Heart left ventricle (tissue), 13 donors: ENCODE results near the gene NIPAL3.

Source experiments
- CTCF ChIP-seq, 12 donors: fragments of 200-600 bp; sonication (generic) in 4 of 12; IDR thresholded peaks; one replicate each; pipeline versions ENCODE4 v1.5.0 to v1.8.0; 2018 to 2022; ENCODE audit warnings: antibody characterized with exemption in 12 of 12, mild to moderate bottlenecking in 5 of 12
- POLR2A ChIP-seq, 2 donors: fragments of 450-650 bp; IDR thresholded peaks; one replicate each; pipeline ENCODE4 v1.6.1; 2017; ENCODE audit warnings: antibody characterized with exemption in 2 of 2, mild to moderate bottlenecking in 2 of 2, moderate library complexity in 2 of 2
- donor health status: ischemic (EF 13 %, LVEDD 7.1; RV severe dilation, severe dysfunction).
- donor health status: DM: no; HTN: yes; CAD: no.
- donor health status: DM: no; HTN: no; CAD: no.
- donor health status: ischemic (EF 25% LVEDD 6.9; RV normal size, moderate dysfunction).
- donor health status: ischemic (EF 25% LVEDD 5.7; RV mildly dilated, moderate dysfunction).
- donor health status: ischemic (EF 35%, LVEDD 5.7; RV mildly dilated, moderate dysfunction).
- donor health status: nonischemic (EF 11% LVEDD 7.7; RV severe dilation, severe dysfunction).
- donor health status: DM: yes; HTN: yes; CAD: no.
- donor health status: PGD.
- donor health status: ischemic (EF 29% LVEDD 5.4; RV normal size, mild dysfunction).
- donor health status: nonischemic (EF 23%, LVEDD 6.1; RV moderate dilation, normal function).

DNA sequence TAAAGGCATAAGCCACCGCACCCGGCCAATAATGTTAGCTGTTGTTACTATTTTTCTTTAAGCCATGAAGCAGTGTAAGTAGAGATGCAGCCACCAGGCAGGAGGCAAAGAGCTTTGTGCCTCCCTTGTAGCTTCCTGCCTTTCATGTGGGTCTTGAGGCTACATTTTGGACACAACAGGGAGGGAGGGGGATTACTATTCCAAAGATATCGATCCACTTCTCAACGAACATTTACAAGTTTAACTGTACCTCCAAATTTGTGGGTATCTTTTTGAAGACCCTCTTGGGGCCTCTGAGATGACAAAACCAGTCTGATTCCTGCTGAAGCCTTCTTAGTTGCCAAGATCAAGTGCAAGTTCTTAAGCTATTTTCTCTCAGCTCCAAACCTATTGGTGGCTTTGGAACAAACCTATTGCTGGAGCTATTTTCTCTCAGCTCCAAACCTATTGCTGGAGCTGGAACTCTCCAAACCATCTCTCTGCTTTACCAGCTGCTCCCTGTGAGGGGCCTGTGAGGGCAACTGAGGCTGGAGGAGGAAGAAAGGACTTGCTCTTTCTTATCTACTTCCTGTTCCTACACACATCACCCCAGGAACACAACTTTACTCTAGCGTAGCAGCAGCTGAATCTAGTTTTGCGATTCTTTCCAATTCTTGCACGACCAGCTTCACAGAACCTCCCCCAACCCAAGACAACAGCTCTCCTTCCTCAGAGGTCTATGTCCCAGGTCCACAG is 70.9 kb downstream of the NIPAL3 start:
- TF ChIP-seq POLR2A (IDR thresholded peaks at IDR 0.05): no peak
- no peak for TF ChIP-seq CTCF (IDR thresholded peaks at IDR 0.05)
